Karpas-422 (cell line): ENCODE results near the gene CCDC24. TPM values are rescaled to one million over a fixed set of nuclear protein-coding genes. Genes with fewer than 3 reads are reported as not detected.
A peak's percentile ranks its signal among the peaks of the same experiment; 100 is the strongest.

Experiments
- DNase-seq: peaks from one replicate; pipeline ENCODE4 v3.0.0-alpha.2; 2015
- H2AFZ ChIP-seq: fragments of 200-600 bp; sonication (generic); 2 replicates; pipeline ENCODE4 v1.6.1; 2014; ENCODE audit warnings: antibody characterized with exemption, low read length, mixed read lengths
- H3K27ac ChIP-seq: fragments of 200-600 bp; sonication (generic); 2 replicates; pipeline ENCODE4 v1.5.1; 2014; ENCODE audit warnings: mild to moderate bottlenecking, low read length, moderate library complexity
- H3K27me3 ChIP-seq: fragments of 200-600 bp; sonication (generic); 2 replicates; pipeline ENCODE4 v1.6.1; 2014; ENCODE audit warnings: low read length, mixed read lengths
- H3K36me3 ChIP-seq: fragments of 200-600 bp; sonication (generic); 2 replicates; pipeline ENCODE4 v1.6.1; 2014; ENCODE audit warnings: low read length, mixed read lengths; ENCODE audit not compliant: insufficient read depth
- H3K4me1 ChIP-seq: fragments of 200-600 bp; sonication (generic); 2 replicates; pipeline ENCODE4 v1.6.1; 2014; ENCODE audit warnings: mild to moderate bottlenecking, low read length, mixed read lengths
- H3K4me2 ChIP-seq: fragments of 200-600 bp; sonication (generic); 2 replicates; pipeline ENCODE4 v1.6.1; 2014; ENCODE audit warnings: low read length, low read depth, mild to moderate bottlenecking; ENCODE audit not compliant: poor library complexity, severe bottlenecking
- H3K4me3 ChIP-seq: fragments of 200-600 bp; sonication (generic); 2 replicates; pipeline ENCODE4 v1.5.1; 2014; ENCODE audit warnings: mild to moderate bottlenecking, antibody characterized with exemption, low read length, mixed read lengths
- H3K79me2 ChIP-seq: fragments of 200-600 bp; sonication (generic); 2 replicates; pipeline ENCODE4 v1.6.1; 2014; ENCODE audit warnings: mild to moderate bottlenecking, low read length, mixed read lengths
- H3K9ac ChIP-seq: fragments of 200-600 bp; sonication (generic); 2 replicates; pipeline ENCODE4 v1.6.0; 2014; ENCODE audit warnings: low read length
- H3K9me2 ChIP-seq: fragments of 200-600 bp; sonication (generic), shearing (Covaris generic); replicated peaks from 2 replicates; pipeline ENCODE4 v1.6.0; 2014; ENCODE audit warnings: mild to moderate bottlenecking, low read length, moderate library complexity; ENCODE audit not compliant: insufficient read depth
- H3K9me3 ChIP-seq: fragments of 300-700, 200-600 bp; sonication (generic); 2 replicates; pipeline ENCODE4 v1.6.1; 2014; ENCODE audit warnings: low read length, mixed read lengths
- H4K20me1 ChIP-seq: fragments of 200-600 bp; sonication (generic); 2 replicates; pipeline ENCODE4 v1.6.1; 2014; ENCODE audit warnings: mild to moderate bottlenecking, antibody characterized with exemption, low read length, low read depth; ENCODE audit not compliant: insufficient read depth
- total RNA-seq: library from RNA; depleted of rRNA; stranded (reverse); fragments of >200 nt; shearing (Covaris generic); gene quantifications from 2 replicates; pipeline ENCODE4 v1.2.3, GENCODE V29; 2014; ENCODE audit warnings: low replicate concordance

The CCDC24 gene
- total RNA-seq, 1 experiment from 2014 or later, result 28.1 TPM

DNA sequence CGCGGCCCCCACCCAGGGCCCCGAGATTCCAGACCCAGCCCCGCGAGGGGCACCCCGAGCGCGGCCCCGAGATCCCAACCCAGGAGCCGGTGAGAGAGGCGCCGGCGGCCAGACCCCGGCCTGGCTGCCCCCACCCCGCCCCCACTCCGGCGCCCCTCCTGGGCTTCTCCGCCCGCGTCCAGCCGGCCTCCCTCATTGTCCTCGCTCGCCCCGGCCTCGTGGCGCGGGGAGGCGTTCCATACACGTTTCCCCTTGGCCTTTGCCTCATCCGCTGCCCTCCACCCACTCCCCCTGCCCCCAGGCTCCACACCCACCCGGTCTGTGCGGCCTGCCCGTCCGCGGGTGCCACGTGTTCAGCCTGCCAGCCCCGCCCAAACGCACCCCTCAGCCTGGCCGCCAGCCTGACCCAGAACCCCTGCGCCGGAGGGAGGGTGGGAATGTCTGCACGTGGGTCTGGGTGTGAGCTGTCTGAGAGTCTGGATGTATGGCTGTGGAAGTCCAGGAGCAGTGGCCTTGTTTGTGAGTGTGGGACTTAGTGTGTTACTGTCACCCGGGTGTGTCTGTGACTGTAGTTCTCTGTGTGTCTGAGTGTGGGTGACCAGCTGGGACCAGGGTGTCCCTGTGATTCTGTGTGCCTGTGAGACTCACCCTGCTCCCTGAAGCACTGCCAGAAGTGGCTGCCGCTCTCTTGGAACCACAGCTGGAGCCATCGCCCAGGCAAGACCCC, 11.7 kb upstream of the CCDC24 start:
- Histone ChIP-seq H4K20me1 (peaks cover 15% of the 10 kb centered on the region), H3K4me3 (peak overlapping the region; percentile 79), H3K9me2 (no peaks in the 10 kb centered on the region), H3K9ac (peak overlapping the region; percentile 83), H3K27me3 (no peaks in the 10 kb centered on the region), H3K27ac (peak overlapping the region; percentile 51; the same call in 1 of the 2 replicates), H3K4me1 (peaks cover 51% of the 10 kb centered on the region), H3K79me2 (peaks cover 80% of the 10 kb centered on the region), H3K9me3 (no peaks in the 10 kb centered on the region), H3K4me2 (peak overlapping the region; percentile 94), H2AFZ (no peak overlapping the region), H3K36me3 (peaks cover 13% of the 10 kb centered on the region; the same call in 1 of the 2 replicates)
- DNase-seq, result peak; percentile 89

DNA sequence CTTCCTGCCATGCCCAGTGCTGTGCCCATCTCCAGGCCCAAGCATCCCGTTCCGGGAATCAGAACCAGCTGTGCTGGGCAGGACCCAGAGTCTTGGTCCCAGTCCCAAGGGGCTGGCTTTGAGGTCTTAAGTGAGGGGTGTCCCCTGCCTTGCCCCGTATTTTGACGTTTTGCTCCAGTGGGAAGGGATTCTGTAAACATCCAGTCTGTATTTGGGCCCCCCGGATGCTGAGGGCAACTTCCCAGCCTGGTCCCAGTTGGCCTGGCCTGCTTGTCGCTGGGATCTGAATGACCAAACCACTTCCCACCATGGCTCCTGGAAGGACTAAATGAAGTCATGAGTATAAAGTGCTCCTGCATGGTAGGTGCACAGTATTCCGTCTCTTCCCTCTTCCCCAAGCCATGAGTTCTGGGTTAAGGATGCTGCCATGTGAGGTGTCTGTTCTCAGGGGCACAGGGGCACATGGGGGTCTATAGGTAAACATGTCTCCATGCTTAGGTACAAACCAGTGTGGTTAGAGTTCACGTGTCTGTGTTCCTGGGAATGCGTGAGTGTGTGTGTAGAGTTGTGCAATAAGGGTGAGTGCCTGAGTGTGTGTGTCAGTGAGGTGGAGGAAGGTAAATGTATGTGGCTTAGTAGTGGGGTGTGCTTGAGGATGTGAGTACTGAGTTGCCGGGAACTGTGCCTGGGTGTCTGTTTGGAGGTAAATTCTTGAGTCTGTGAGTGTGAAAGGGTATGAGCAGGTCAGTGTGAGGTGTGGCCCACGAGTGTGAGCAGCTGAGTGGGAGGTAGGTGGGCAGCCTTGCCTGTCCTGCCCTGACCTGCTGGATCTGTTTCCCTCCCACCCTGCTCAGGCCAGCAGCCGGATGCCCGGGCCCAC, 10.9 kb upstream of the CCDC24 start:
- Histone ChIP-seq H3K79me2 (peaks cover 72% of the 10 kb centered on the region), H3K4me2 (peak overlapping the region; percentile 94), H3K27ac (peak overlapping the region; percentile 51; the same call in 1 of the 2 replicates), H3K9me2 (no peaks in the 10 kb centered on the region), H3K27me3 (no peaks in the 10 kb centered on the region), H3K4me3 (peak overlapping the region; percentile 79), H3K36me3 (peaks cover 13% of the 10 kb centered on the region; the same call in 1 of the 2 replicates), H3K9ac (peak overlapping the region; percentile 83), H3K9me3 (no peaks in the 10 kb centered on the region), H2AFZ (no peak overlapping the region), H3K4me1 (peaks cover 51% of the 10 kb centered on the region), H4K20me1 (peaks cover 12% of the 10 kb centered on the region)
- DNase-seq, result no peak

DNA sequence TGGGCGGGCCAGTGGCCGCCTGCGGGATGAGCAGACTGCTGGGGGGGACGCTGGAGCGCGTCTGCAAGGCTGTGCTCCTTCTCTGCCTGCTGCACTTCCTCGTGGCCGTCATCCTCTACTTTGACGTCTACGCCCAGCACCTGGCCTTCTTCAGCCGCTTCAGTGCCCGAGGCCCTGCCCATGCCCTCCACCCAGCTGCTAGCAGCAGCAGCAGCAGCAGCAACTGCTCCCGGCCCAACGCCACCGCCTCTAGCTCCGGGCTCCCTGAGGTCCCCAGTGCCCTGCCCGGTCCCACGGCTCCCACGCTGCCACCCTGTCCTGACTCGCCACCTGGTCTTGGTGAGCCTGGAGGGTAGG, 10.3 kb upstream of the CCDC24 start:
- Histone ChIP-seq H3K27me3 (no peaks in the 10 kb centered on the region), H3K27ac (no peak overlapping the region), H3K9me3 (no peaks in the 10 kb centered on the region), H3K4me1 (peaks cover 47% of the 10 kb centered on the region), H3K4me2 (peak overlapping the region; percentile 94), H3K36me3 (peaks cover 12% of the 10 kb centered on the region; the same call in 1 of the 2 replicates), H3K79me2 (peaks cover 66% of the 10 kb centered on the region), H2AFZ (no peak overlapping the region), H4K20me1 (peaks cover 8% of the 10 kb centered on the region; the same call in 1 of the 2 replicates), H3K9me2 (no peaks in the 10 kb centered on the region), H3K4me3 (peak overlapping the region; percentile 79; the same call in 1 of the 2 replicates), H3K9ac (peak overlapping the region; percentile 83)
- no peak for DNase-seq

GRCh38 chr1:43981636-43982035, 9.8 kb upstream of the CCDC24 start:
- H3K27me3 ChIP-seq, result no peaks in the 10 kb centered on the region
- H3K9ac ChIP-seq, result peak overlapping the region; percentile 83; the same call in 1 of the 2 replicates
- peaks cover 61% of the 10 kb centered on the region for H3K79me2 ChIP-seq
- H3K9me3 ChIP-seq, result no peaks in the 10 kb centered on the region
- peak overlapping the region; percentile 94 for H3K4me2 ChIP-seq
- H2AFZ ChIP-seq, result no peak overlapping the region
- no peak for DNase-seq
- H3K9me2 ChIP-seq, result no peaks in the 10 kb centered on the region
- peaks cover 3% of the 10 kb centered on the region; the same call in 1 of the 2 replicates for H4K20me1 ChIP-seq
- H3K36me3 ChIP-seq, result peaks cover 6% of the 10 kb centered on the region; the same call in 1 of the 2 replicates
- H3K4me3 ChIP-seq, result no peak overlapping the region
- H3K4me1 ChIP-seq, result peaks cover 42% of the 10 kb centered on the region
- H3K27ac ChIP-seq, result no peak overlapping the region

DNA sequence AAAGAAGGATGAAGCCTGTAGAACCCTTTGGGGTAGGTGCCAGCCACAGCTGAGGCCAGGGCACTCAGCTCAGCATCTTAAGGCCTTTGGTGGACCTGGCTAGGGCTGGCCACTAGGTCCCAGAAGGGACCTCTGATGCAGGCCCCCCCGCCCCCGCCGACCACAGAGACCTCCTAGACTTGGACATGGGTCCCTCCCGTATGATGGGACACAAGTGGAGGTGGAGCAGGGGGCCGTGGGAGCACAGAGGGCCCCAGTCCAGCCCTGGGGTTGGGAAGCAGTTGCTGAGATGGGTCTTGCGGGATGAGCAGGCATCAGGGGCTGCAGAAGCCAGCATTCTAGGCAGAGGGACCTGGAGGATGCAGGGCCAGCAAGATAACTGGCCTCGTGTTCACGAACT, 9.2 kb upstream of the CCDC24 start:
- Histone ChIP-seq H4K20me1 (no peaks in the 10 kb centered on the region; the same call in 1 of the 2 replicates), H3K27me3 (no peaks in the 10 kb centered on the region), H3K27ac (no peak overlapping the region), H3K9me3 (no peaks in the 10 kb centered on the region), H3K4me2 (no peak overlapping the region), H3K9me2 (no peaks in the 10 kb centered on the region), H3K9ac (no peak overlapping the region), H3K4me3 (no peak overlapping the region), H3K36me3 (peaks cover under 1% of the 10 kb centered on the region; the same call in 1 of the 2 replicates), H3K79me2 (peaks cover 55% of the 10 kb centered on the region), H2AFZ (no peak overlapping the region), H3K4me1 (peaks cover 36% of the 10 kb centered on the region)
- no peak for DNase-seq

DNA sequence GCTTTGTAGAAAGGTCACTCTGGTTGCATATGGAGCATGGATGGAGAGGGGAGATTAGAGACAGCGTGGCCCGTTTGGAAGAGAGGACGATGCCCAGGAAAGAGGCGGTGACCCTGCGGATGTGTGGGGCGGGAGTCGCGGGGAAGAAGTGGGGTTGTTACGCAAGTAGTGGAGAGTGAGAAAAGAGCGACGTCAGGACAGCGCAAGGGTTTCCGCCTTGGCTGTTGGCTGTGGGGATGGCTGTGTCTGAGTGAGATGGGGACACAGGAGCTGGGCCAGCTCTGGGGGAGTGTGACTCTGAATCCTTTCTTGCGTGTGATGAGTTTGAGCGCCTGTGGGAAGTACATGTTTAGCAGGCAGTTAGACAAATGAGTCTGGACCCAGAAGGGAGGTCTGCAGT, 8.6 kb upstream of the CCDC24 start:
- no peak overlapping the region for H3K4me2 ChIP-seq
- H3K9me2 ChIP-seq, result no peaks in the 10 kb centered on the region
- H3K4me1 ChIP-seq, result peaks cover 30% of the 10 kb centered on the region
- peaks cover 51% of the 10 kb centered on the region for H3K79me2 ChIP-seq
- no peak overlapping the region for H3K27ac ChIP-seq
- H3K4me3 ChIP-seq, result no peak overlapping the region
- no peaks in the 10 kb centered on the region for H3K27me3 ChIP-seq
- H3K9me3 ChIP-seq, result no peaks in the 10 kb centered on the region
- no peak for DNase-seq
- H3K36me3 ChIP-seq, result no peaks in the 10 kb centered on the region
- no peak overlapping the region for H3K9ac ChIP-seq
- H2AFZ ChIP-seq, result no peak overlapping the region
- no peaks in the 10 kb centered on the region; the same call in 1 of the 2 replicates for H4K20me1 ChIP-seq

DNA sequence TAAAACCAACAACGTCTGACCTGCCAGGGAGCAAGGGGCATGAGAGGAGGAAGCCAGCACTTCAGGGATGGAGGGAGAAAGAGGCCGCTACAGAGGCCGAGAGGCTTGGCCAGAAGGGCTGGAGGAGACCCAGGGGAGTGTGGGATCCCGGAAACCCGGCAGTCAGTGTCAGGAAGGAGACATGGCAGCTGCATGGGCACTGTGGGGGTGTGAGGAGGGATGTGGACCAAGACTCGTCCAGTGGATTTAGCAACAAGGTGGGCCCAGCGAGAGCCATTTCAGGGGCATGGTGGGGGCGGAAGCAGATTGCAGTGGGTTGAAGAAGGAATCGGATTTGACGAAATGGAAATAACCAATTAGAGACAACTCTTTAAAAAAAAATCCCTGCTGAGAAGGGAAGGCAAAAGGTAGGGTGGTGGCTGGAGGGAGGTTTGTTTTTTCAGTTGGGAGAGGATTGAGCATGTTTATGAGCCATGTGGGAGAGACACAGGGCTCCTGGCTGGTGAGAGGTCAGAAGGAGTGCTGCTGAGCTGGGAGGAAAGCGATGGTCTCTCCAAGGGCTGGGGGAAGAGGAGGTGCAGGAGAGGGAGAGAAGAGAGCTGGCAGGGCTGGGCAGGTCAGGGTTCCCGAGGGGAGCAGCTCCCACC, 8.0 kb upstream of the CCDC24 start:
- no peak overlapping the region for H3K9ac ChIP-seq
- H3K27ac ChIP-seq, result no peak overlapping the region
- peaks cover 46% of the 10 kb centered on the region for H3K79me2 ChIP-seq
- no peak overlapping the region for H2AFZ ChIP-seq
- H3K9me3 ChIP-seq, result no peaks in the 10 kb centered on the region
- no peaks in the 10 kb centered on the region for H3K9me2 ChIP-seq
- no peak for DNase-seq
- H3K4me2 ChIP-seq, result no peak overlapping the region
- H3K4me3 ChIP-seq, result no peak overlapping the region
- H3K4me1 ChIP-seq, result peaks cover 24% of the 10 kb centered on the region
- H3K36me3 ChIP-seq, result no peaks in the 10 kb centered on the region
- no peaks in the 10 kb centered on the region for H3K27me3 ChIP-seq
- no peaks in the 10 kb centered on the region for H4K20me1 ChIP-seq
